ENCODE measurements around the gene PHOX2B. TPM values are rescaled to one million over a fixed set of nuclear protein-coding genes. Genes with fewer than 3 reads are reported as not detected.
"Not testable (repeated sequence)": the region's sequence is repeated elsewhere in the genome, so short reads cannot be mapped to it uniquely, and the experiment has no call there.

Gene PHOX2B
- total RNA-seq, 1 donor = not detected

- no peak for TF ChIP-seq CTCF (IDR thresholded peaks at IDR 0.05; ENCODE audit: insufficient read depth, low read length)
- H3K4me3 ChIP-seq (ENCODE audit: low read depth, low read length) = no peak overlapping the region
- DNase-seq (ENCODE audit: low read depth) = no peak
These were observed 3.8 kb downstream of the PHOX2B start for GRCh38 chr4:41744572-41745291.

- TF ChIP-seq CTCF (IDR thresholded peaks at IDR 0.05; ENCODE audit: insufficient read depth, low read length) = no peak
- DNase-seq (ENCODE audit: low read depth) = no peak
- no peak overlapping the region for H3K4me3 ChIP-seq (ENCODE audit: low read depth, low read length)
These were observed 7.2 kb downstream of the PHOX2B start for GRCh38 chr4:41741354-41741753.

GRCh38 chr4:41737491-41737890 lies 11.0 kb downstream of the PHOX2B start:
- not testable (repeated sequence) for H3K4me3 ChIP-seq (ENCODE audit: low read depth, low read length); DNase-seq (ENCODE audit: low read depth)

GRCh38 chr4:41734371-41734770 lies 14.2 kb downstream of the PHOX2B start:
- TF ChIP-seq CTCF (IDR thresholded peaks at IDR 0.05; ENCODE audit: insufficient read depth, low read length) = no peak
- no peak overlapping the region for H3K4me3 ChIP-seq (ENCODE audit: low read depth, low read length)
- DNase-seq (ENCODE audit: low read depth) = no peak

- no peak for TF ChIP-seq CTCF (IDR thresholded peaks at IDR 0.05; ENCODE audit: insufficient read depth, low read length)
- no peak for DNase-seq (ENCODE audit: low read depth)
- H3K4me3 ChIP-seq (ENCODE audit: low read depth, low read length) = no peak overlapping the region
These were observed 16.9 kb downstream of the PHOX2B start for GRCh38 chr4:41731569-41732126.

GRCh38 chr4:41728573-41728913 lies 20.0 kb downstream of the PHOX2B start:
- no peak overlapping the region for H3K4me3 ChIP-seq (ENCODE audit: low read depth, low read length)
- TF ChIP-seq CTCF (IDR thresholded peaks at IDR 0.05; ENCODE audit: insufficient read depth, low read length) = no peak
- no peak for DNase-seq (ENCODE audit: low read depth)

GRCh38 chr4:41727861-41728572 lies 20.5 kb downstream of the PHOX2B start:
- no peak overlapping the region for H3K4me3 ChIP-seq (ENCODE audit: low read depth, low read length)
- no peak for DNase-seq (ENCODE audit: low read depth)
- TF ChIP-seq CTCF (IDR thresholded peaks at IDR 0.05; ENCODE audit: insufficient read depth, low read length) = no peak

Data from fibroblast of the aortic adventitia (primary cell).